ENCODE results near the gene ZNF75A. TPM values are rescaled to one million over a fixed set of nuclear protein-coding genes. Genes with fewer than 3 reads are reported as not detected.
A peak's percentile ranks its signal among the peaks of the same experiment; 100 is the strongest.

ZNF75A gene
- total RNA-seq (10 to 100 TPM; 46.0 to 68.7 (median 60.3) TPM), total RNA-seq (34.6 to 86.9 (median 46.7) reads per million in 29 experiments)
- total RNA-seq (2013), result 84.3 TPM

DNA sequence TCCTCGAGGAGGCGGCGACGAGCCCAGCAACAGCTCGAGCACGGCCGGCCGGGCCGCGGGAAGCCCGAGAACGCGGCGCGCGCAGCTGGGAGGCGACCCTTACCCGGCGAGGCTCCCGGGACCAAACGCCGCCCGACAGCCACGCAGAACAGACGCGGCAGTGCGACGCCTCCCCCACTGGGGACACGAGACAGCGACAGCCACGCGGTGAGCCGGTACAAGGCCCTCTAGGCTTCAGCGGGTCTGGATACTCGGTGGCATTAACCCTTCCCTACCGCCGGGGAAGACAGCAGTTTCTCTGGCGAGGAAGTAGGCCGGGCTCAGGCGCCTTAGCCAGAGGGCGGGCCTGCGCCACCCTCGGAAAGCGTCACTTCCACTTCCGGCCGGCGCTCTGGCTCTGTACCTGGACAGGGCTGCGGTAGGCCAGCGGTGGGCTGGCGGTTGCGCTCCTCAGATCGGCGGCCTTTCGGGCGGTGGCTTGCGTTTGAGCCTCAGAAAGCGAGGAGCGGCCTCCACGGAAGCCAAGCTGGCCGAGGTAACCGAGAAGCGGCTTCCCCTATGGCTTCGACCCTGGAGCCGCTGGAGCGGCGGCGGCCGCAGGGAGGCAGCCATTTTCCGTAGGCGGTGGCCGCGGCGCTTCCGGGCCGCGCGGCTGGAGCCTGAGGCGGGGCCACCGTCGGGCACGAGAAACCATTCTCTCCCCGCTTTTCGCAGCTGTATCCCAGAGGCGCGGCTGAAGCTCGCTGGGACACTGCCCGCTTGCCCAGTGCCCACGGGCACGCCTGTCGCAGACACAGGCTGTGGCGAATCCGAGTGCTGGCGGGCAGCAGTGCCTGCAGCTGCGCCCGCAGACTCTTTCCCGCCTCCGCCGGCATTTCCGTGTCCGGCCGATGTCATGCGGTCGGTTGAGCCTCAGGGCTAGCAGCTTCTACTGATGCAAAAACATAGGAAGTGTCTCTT is at the start of gene ZNF75A, which contains the start of gene TIGD7:
TSS of gene ZNF75A (plus strand) at position 389 of the 960 bp plus-strand sequence. CDS start 2,932 bp downstream, outside the sequence.
TSS of gene TIGD7 (minus strand) at position 322 of the 960 bp plus-strand sequence. CDS start 4,816 bp downstream, outside the sequence.
- peak within 1 kb of the TSS; percentile 93 to 96 for H3K4me3 ChIP-seq (ENCODE audit: control insufficient read depth in 1 of 2, extremely low read depth in 1 of 2, low read length in 1 of 2)
- no peaks in the 10 kb centered on the region for H3K27me3 Mint-ChIP-seq
- H3K4me1 Mint-ChIP-seq, result peaks cover 7 to 30% (median 22%) of the 10 kb centered on the region in 3 donors
- H3K9me3 Mint-ChIP-seq, result peaks cover 11 to 39% (median 32%) of the 10 kb centered on the region in 3 donors
- H3K27ac Mint-ChIP-seq, result peak within 1 kb of the TSS; percentile 76 to 80
- H3K36me3 Mint-ChIP-seq, result peaks cover 52% of the 10 kb centered on the region
- DNase-seq, result peak; percentile 65 to 91 (median 80)
- ATAC-seq (replicated peaks in 1 of 4), result peak; percentile 95 to 97 (median 96)
- H3K27ac ChIP-seq (ENCODE audit: low read length), result peak within 1 kb of the TSS; percentile 91
- peak within 1 kb of the TSS; percentile 78 to 81 (median 80) for H3K4me3 Mint-ChIP-seq
- no peaks in the 10 kb centered on the region for H3K27me3 ChIP-seq (replicated peaks in 1 of 2; ENCODE audit: control insufficient read depth in 2 of 2, extremely low read depth in 1 of 2, insufficient read depth in 2 of 2, low read length in 1 of 2)
- POLR2A ChIA-PET, result interaction anchor here (0.5 to 0.6 kb wide), 2 partner anchors 17 to 42 kb away, joined by 3 read pairs; no protein-coding TSS in a partner anchor
- WGBS (ENCODE audit: insufficient coverage), result under 1% methylated on average over 103 of the region's 103 CpGs
- H3K9me3 ChIP-seq, result peaks cover 16% of the 10 kb centered on the region
- peaks cover 11 to 20% of the 10 kb centered on the region in 2 donors for H3K36me3 ChIP-seq (ENCODE audit: control insufficient read depth in 2 of 2, extremely low read depth in 1 of 2, insufficient read depth in 1 of 2, low read length in 1 of 2)
- peaks cover 5 to 17% of the 10 kb centered on the region in 2 experiments for H3K4me1 ChIP-seq (ENCODE audit: control insufficient read depth in 1 of 2, extremely low read depth in 1 of 2, insufficient read depth in 2 of 2, low read length in 2 of 2)
- CTCF ChIA-PET, result no interaction called here

GRCh38 chr16:3256146-3256865 is 49.0 kb upstream of the ZNF75A start, which contains the start of gene MEFV:
MEFV (minus strand) TSS chr16:3256633; CDS start chr16:3256587, 46 bp downstream.
- H3K36me3 ChIP-seq (ENCODE audit: control insufficient read depth in 2 of 2, extremely low read depth in 1 of 2, insufficient read depth in 1 of 2, low read length in 1 of 2), result no peaks in the 10 kb centered on the region
- no peak within 1 kb of the TSS for H3K27ac ChIP-seq (ENCODE audit: low read length)
- H3K27me3 ChIP-seq (replicated peaks in 1 of 2; ENCODE audit: control insufficient read depth in 2 of 2, extremely low read depth in 1 of 2, insufficient read depth in 2 of 2, low read length in 1 of 2), result peaks cover 2 to 24% of the 10 kb centered on the region in 2 experiments
- DNase-seq (no peak), ATAC-seq (replicated peaks in 1 of 4) (no peak)
- H3K27me3 Mint-ChIP-seq, result peaks cover 0 to 10% of the 10 kb centered on the region in 2 donors
- H3K27ac Mint-ChIP-seq, result no peak within 1 kb of the TSS
- no peaks in the 10 kb centered on the region for H3K4me1 ChIP-seq (ENCODE audit: control insufficient read depth in 1 of 2, extremely low read depth in 1 of 2, insufficient read depth in 2 of 2, low read length in 2 of 2)
- H3K36me3 Mint-ChIP-seq, result no peaks in the 10 kb centered on the region
- ChIA-PET POLR2A (no interaction called here), CTCF (no interaction called here)
- H3K4me3 ChIP-seq (ENCODE audit: control insufficient read depth in 1 of 2, extremely low read depth in 1 of 2, low read length in 1 of 2), result peak within 1 kb of the TSS in 1 of 2 donors; percentile 3
- H3K9me3 ChIP-seq, result no peaks in the 10 kb centered on the region
- no peaks in the 10 kb centered on the region for H3K9me3 Mint-ChIP-seq
- no peaks in the 10 kb centered on the region for H3K4me1 Mint-ChIP-seq
- H3K4me3 Mint-ChIP-seq, result no peak within 1 kb of the TSS
- 85% methylated on average over 12 of the region's 14 CpGs for WGBS (ENCODE audit: insufficient coverage)

DNA sequence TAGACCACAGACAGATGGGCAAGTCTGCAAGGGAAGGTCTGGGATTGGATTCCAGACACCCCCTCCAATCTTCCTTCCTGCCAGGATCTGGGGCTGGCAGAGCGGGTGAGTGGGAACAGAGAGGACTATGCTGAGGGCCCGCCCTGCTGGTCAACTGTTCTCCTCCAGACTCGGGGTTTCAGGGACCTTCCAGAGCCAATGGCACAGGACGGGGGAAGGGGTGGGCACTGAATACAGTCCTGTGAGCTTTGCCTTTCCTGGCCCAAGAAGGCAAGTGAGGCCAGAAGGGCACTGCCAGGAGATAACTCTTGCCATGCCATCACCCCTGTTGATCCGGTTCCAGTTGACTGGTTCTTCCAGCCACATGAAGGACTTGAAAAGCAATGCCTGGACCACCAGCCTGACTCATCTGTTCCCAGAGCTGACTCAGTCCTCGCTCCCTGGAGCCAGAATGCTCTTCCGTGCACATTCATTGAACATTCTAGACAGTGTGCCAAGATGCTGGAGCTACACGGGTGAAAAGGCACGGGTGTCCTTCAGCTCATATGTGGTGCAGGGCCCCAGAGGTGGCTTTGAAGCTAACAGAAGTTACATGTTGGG is 48.3 kb upstream of the ZNF75A start:
- CTCF ChIA-PET, result interaction anchor here in 1 of 2 donors (0.5 kb wide), 1 partner anchor 225 kb away, joined by 7 read pairs; no protein-coding TSS in a partner anchor
- Histone ChIP-seq H3K9me3 (no peaks in the 10 kb centered on the region), H3K4me1 (ENCODE audit: control insufficient read depth in 1 of 2, extremely low read depth in 1 of 2, insufficient read depth in 2 of 2, low read length in 2 of 2) (no peaks in the 10 kb centered on the region), H3K4me3 (ENCODE audit: control insufficient read depth in 1 of 2, extremely low read depth in 1 of 2, low read length in 1 of 2) (no peak overlapping the region), H3K27ac (ENCODE audit: low read length) (no peak overlapping the region), H3K36me3 (ENCODE audit: control insufficient read depth in 2 of 2, extremely low read depth in 1 of 2, insufficient read depth in 1 of 2, low read length in 1 of 2) (no peaks in the 10 kb centered on the region), H3K27me3 (replicated peaks in 1 of 2; ENCODE audit: control insufficient read depth in 2 of 2, extremely low read depth in 1 of 2, insufficient read depth in 2 of 2, low read length in 1 of 2) (peaks cover 2 to 24% of the 10 kb centered on the region in 2 experiments)
- H3K4me3 Mint-ChIP-seq, result no peak overlapping the region
- POLR2A ChIA-PET, result no interaction called here
- H3K36me3 Mint-ChIP-seq, result no peaks in the 10 kb centered on the region
- H3K27me3 Mint-ChIP-seq, result peaks cover 0 to 10% of the 10 kb centered on the region in 2 donors
- DNase-seq (no peak), ATAC-seq (replicated peaks in 1 of 4) (no peak)
- no peaks in the 10 kb centered on the region for H3K9me3 Mint-ChIP-seq
- WGBS (ENCODE audit: insufficient coverage), result 85% methylated on average over 9 of the region's 9 CpGs
- no peak overlapping the region for H3K27ac Mint-ChIP-seq
- peaks cover 2 to 3% (median 3%) of the 10 kb centered on the region in 3 donors for H3K4me1 Mint-ChIP-seq

GRCh38 chr16:3259836-3260235 is 45.5 kb upstream of the ZNF75A start:
- Histone ChIP-seq H3K4me3 (ENCODE audit: control insufficient read depth in 1 of 2, extremely low read depth in 1 of 2, low read length in 1 of 2) (no peak overlapping the region), H3K9me3 (no peaks in the 10 kb centered on the region), H3K27me3 (replicated peaks in 1 of 2; ENCODE audit: control insufficient read depth in 2 of 2, extremely low read depth in 1 of 2, insufficient read depth in 2 of 2, low read length in 1 of 2) (peaks cover 2 to 10% of the 10 kb centered on the region in 2 experiments), H3K4me1 (ENCODE audit: control insufficient read depth in 1 of 2, extremely low read depth in 1 of 2, insufficient read depth in 2 of 2, low read length in 2 of 2) (peaks cover 1 to 22% of the 10 kb centered on the region in 2 experiments), H3K27ac (ENCODE audit: low read length) (no peak overlapping the region), H3K36me3 (ENCODE audit: control insufficient read depth in 2 of 2, extremely low read depth in 1 of 2, insufficient read depth in 1 of 2, low read length in 1 of 2) (no peaks in the 10 kb centered on the region)
- 100% methylated on average over 1 of the region's 8 CpGs for WGBS (ENCODE audit: insufficient coverage)
- ChIA-PET POLR2A (no interaction called here), CTCF (no interaction called here)
- H3K36me3 Mint-ChIP-seq, result peaks cover 5% of the 10 kb centered on the region
- peaks cover 22 to 24% (median 22%) of the 10 kb centered on the region in 3 donors for H3K4me1 Mint-ChIP-seq
- no peak overlapping the region for H3K4me3 Mint-ChIP-seq
- peaks cover 0 to 7% of the 10 kb centered on the region in 2 donors for H3K27me3 Mint-ChIP-seq
- DNase-seq, result no peak
- no peak overlapping the region for H3K27ac Mint-ChIP-seq
- ATAC-seq (replicated peaks in 1 of 4), result no peak
- no peaks in the 10 kb centered on the region for H3K9me3 Mint-ChIP-seq

DNA sequence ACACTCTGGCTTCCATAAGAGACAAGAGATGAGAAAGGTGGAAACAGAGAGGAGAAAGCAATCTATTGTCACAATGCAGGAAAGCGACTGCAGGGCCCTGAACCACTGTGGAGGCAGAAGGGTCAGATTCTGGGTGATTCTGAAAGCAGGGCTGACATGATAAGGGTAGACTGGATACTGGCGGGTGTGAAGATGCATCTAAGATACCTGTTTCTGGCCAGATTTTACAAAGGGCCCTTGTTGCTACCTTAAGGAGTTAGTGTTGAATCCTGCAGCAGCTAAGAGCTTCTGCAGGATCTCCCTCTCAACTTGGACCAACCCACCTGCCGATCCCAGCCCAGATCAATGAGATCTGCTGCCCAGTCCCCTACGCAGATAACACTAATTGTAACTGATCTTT is 42.8 kb upstream of the ZNF75A start:
- peaks cover 26 to 37% (median 32%) of the 10 kb centered on the region in 3 donors for H3K4me1 Mint-ChIP-seq
- Histone ChIP-seq H3K4me3 (ENCODE audit: control insufficient read depth in 1 of 2, extremely low read depth in 1 of 2, low read length in 1 of 2) (peak overlapping the region in 1 of 2 donors; percentile 18), H3K27me3 (replicated peaks in 1 of 2; ENCODE audit: control insufficient read depth in 2 of 2, extremely low read depth in 1 of 2, insufficient read depth in 2 of 2, low read length in 1 of 2) (peaks cover 0 to 2% of the 10 kb centered on the region in 2 experiments), H3K27ac (ENCODE audit: low read length) (peak overlapping the region; percentile 93), H3K4me1 (ENCODE audit: control insufficient read depth in 1 of 2, extremely low read depth in 1 of 2, insufficient read depth in 2 of 2, low read length in 2 of 2) (peaks cover 3 to 28% of the 10 kb centered on the region in 2 experiments), H3K36me3 (ENCODE audit: control insufficient read depth in 2 of 2, extremely low read depth in 1 of 2, insufficient read depth in 1 of 2, low read length in 1 of 2) (peaks cover 0 to 11% of the 10 kb centered on the region in 2 donors), H3K9me3 (no peaks in the 10 kb centered on the region)
- H3K27ac Mint-ChIP-seq, result peak overlapping the region; percentile 90 to 97
- no peak for DNase-seq
- ChIA-PET POLR2A (interaction anchor here (0.5 to 0.8 kb wide), 4 partner anchors 18 to 1011 kb away, joined by 3 to 4 read pairs (median 3); partner anchors contain the start of gene TFAP4 (in 1 of the 2)), CTCF (interaction anchor here in 1 of 2 donors (0.6 kb wide), 1 partner anchor 130 kb away, joined by 3 read pairs; no protein-coding TSS in a partner anchor)
- H3K27me3 Mint-ChIP-seq, result peaks cover 0 to 4% of the 10 kb centered on the region in 2 donors
- WGBS (ENCODE audit: insufficient coverage), result 100% methylated on average over 3 of the region's 4 CpGs
- no peaks in the 10 kb centered on the region for H3K9me3 Mint-ChIP-seq
- H3K4me3 Mint-ChIP-seq, result peak overlapping the region; percentile 69 to 87 (median 86)
- no peak for ATAC-seq (replicated peaks in 1 of 4)
- H3K36me3 Mint-ChIP-seq, result peaks cover 18% of the 10 kb centered on the region

All from T-cell (primary cell).